Measurements from ENCODE around the gene HTR3C. TPM values are rescaled to one million over a fixed set of nuclear protein-coding genes. Genes with fewer than 3 reads are reported as not detected.

Gene HTR3C
- total RNA-seq, 4 donors from 2014 or later: 0.48 TPM; not detected in 3

DNA sequence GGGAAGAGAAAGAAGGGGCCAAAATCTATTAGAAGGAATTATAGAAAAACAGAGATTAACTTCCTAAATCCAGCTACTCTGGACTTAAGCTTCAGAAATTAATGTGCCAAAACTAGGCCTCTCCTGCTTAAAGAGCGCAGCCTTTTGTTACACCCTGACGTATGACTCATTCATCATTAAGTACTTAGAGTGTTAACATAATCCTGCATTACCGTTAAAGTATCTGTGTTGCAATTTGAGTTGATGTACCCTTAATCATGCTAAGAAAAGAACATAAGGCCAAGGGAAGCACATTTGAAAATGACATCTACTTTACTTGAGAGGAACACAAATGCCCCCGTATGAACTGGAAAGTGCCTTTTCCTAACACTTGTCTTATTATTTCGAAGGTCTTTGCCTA is 13.4 kb upstream of the HTR3C start:
- no peak overlapping the region for H3K27ac ChIP-seq
- in situ Hi-C loops (cut with MboI; ENCODE audit: low pct_ligation_motif_present in 1 of 4, low pct_unique_long_range_greater_than_20kb in 1 of 4, low sequenced_read_pairs in 3 of 4): no loop called here
- 65 to 73% methylated on average over 3 to 5 of the region's 5 CpGs for WGBS, 2 donors (ENCODE audit: low coverage in 1 of 2)
- peak in 1 of 3 donors; percentile 17 for TF ChIP-seq POLR2AphosphoS5 (IDR thresholded peaks at IDR 0.05)
- TF ChIP-seq, protein P1, sequence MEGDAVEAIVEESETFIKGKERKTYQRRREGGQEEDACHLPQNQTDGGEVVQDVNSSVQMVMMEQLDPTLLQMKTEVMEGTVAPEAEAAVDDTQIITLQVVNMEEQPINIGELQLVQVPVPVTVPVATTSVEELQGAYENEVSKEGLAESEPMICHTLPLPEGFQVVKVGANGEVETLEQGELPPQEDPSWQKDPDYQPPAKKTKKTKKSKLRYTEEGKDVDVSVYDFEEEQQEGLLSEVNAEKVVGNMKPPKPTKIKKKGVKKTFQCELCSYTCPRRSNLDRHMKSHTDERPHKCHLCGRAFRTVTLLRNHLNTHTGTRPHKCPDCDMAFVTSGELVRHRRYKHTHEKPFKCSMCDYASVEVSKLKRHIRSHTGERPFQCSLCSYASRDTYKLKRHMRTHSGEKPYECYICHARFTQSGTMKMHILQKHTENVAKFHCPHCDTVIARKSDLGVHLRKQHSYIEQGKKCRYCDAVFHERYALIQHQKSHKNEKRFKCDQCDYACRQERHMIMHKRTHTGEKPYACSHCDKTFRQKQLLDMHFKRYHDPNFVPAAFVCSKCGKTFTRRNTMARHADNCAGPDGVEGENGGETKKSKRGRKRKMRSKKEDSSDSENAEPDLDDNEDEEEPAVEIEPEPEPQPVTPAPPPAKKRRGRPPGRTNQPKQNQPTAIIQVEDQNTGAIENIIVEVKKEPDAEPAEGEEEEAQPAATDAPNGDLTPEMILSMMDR (IDR thresholded peaks at IDR 0.05): no peak
- TF ChIP-seq POLR2A (IDR thresholded peaks at IDR 0.05): no peak
- no peak for TF ChIP-seq EP300 (IDR thresholded peaks at IDR 0.05; ENCODE audit: low read depth)
- DNase-seq: no peak
- no peak overlapping the region for H3K4me3 ChIP-seq
- no peaks in the 10 kb centered on the region for H3K36me3 ChIP-seq
- H3K9me3 ChIP-seq: no peaks in the 10 kb centered on the region
- H3K27me3 ChIP-seq: no peaks in the 10 kb centered on the region
- no peaks in the 10 kb centered on the region for H3K4me1 ChIP-seq
- intact Hi-C loops (cut with DNase I; ENCODE audit: low total_unique reads): no loop called here

DNA sequence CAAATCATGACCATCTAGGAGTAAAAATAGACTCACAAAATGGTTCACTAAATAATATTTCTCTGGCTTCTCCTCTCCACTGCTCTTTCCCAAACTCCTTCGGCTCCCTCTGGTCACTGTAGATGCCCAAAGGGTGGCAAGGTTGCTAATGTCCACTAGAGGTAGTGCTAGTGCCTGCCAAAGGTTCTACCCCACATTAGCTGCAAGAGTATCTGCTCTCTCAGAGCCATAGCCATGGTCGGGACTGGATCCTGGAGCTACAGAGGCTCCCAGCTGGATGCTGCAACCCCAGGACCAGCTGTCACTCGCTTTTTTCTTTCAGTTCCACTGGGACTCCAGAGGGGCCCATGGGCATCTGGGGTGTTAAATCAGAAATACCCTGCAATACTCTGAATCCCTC is 12.8 kb upstream of the HTR3C start:
- Histone ChIP-seq H3K9me3 (no peaks in the 10 kb centered on the region), H3K4me1 (no peaks in the 10 kb centered on the region), H3K27ac (no peak overlapping the region), H3K4me3 (no peak overlapping the region), H3K36me3 (no peaks in the 10 kb centered on the region), H3K27me3 (no peaks in the 10 kb centered on the region)
- 40 to 48% methylated on average over 1 to 3 of the region's 3 CpGs for WGBS, 2 donors (ENCODE audit: low coverage in 1 of 2)
- TF ChIP-seq EP300 (IDR thresholded peaks at IDR 0.05; ENCODE audit: low read depth) (no peak), POLR2A (IDR thresholded peaks at IDR 0.05) (no peak), POLR2AphosphoS5 (IDR thresholded peaks at IDR 0.05) (no peak)
- TF ChIP-seq, protein P1 (IDR thresholded peaks at IDR 0.05): peak in 2 of 5 experiments; percentile 13 to 20
- intact Hi-C loops (cut with DNase I; ENCODE audit: low total_unique reads): no loop called here
- in situ Hi-C loops (cut with MboI; ENCODE audit: low pct_ligation_motif_present in 1 of 4, low pct_unique_long_range_greater_than_20kb in 1 of 4, low sequenced_read_pairs in 3 of 4): no loop called here
- no peak for DNase-seq

DNA sequence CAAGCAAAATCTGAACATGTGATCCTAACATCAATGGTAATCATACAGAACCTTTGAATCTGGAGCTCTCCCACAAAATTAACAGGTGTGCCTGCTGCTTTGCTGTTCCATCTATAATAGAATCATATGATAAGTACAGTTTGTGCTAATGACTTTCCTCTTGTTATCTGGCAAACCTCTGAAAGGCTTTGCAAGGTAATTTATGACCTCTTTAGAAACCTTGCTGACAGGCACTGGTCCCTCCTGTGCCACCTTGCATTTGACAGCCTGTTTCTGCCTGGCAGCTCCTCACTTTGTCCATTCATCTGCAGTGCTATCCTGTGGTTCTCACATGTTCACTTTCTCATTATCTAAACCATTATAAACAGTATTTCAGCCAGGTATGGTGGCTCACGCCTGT is 10.2 kb upstream of the HTR3C start:
- no peak for DNase-seq
- Histone ChIP-seq H3K27ac (no peak overlapping the region), H3K36me3 (no peaks in the 10 kb centered on the region), H3K9me3 (no peaks in the 10 kb centered on the region), H3K4me1 (no peaks in the 10 kb centered on the region), H3K27me3 (no peaks in the 10 kb centered on the region), H3K4me3 (no peak overlapping the region)
- TF ChIP-seq, protein P1 (IDR thresholded peaks at IDR 0.05): no peak
- TF ChIP-seq POLR2A (IDR thresholded peaks at IDR 0.05) (no peak), POLR2AphosphoS5 (IDR thresholded peaks at IDR 0.05) (no peak), EP300 (IDR thresholded peaks at IDR 0.05; ENCODE audit: low read depth) (no peak)
- intact Hi-C loops (cut with DNase I; ENCODE audit: low total_unique reads): no loop called here
- in situ Hi-C loops (cut with MboI; ENCODE audit: low pct_ligation_motif_present in 1 of 4, low pct_unique_long_range_greater_than_20kb in 1 of 4, low sequenced_read_pairs in 3 of 4): no loop called here
- WGBS, 2 donors (ENCODE audit: low coverage in 1 of 2): 100% methylated on average over 1 of the region's 1 CpG; no CpG with 5 or more reads in 1 of the 2 donors

DNA sequence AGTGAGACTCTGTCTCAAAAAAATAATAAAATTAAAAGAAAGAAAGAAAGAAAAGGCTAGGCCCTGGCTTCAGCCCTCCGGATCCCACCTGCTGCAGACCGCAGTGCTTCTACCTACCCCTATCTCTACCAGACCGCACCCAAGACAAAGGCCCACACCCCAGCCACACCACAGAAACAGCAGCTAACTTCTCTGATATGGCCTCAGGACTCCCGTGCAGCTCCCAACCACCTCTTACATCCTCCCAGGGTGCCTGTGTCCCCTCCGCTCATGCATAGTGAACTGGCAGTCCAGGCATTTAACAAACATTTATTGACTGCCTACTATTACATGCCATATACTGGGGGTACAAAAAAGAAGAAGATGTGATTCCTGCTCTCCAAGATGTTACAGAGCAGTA is 6.9 kb upstream of the HTR3C start:
- H3K27ac ChIP-seq: no peak overlapping the region
- no peaks in the 10 kb centered on the region for H3K36me3 ChIP-seq
- intact Hi-C loops (cut with DNase I; ENCODE audit: low total_unique reads) (no loop called here), in situ Hi-C loops (cut with MboI; ENCODE audit: low pct_ligation_motif_present in 1 of 4, low pct_unique_long_range_greater_than_20kb in 1 of 4, low sequenced_read_pairs in 3 of 4) (no loop called here)
- no peaks in the 10 kb centered on the region for H3K4me1 ChIP-seq
- TF ChIP-seq POLR2A (IDR thresholded peaks at IDR 0.05) (no peak), POLR2AphosphoS5 (IDR thresholded peaks at IDR 0.05) (no peak), EP300 (IDR thresholded peaks at IDR 0.05; ENCODE audit: low read depth) (no peak)
- TF ChIP-seq, protein P1 (IDR thresholded peaks at IDR 0.05): no peak
- DNase-seq: no peak
- 40 to 92% methylated on average over 1 to 5 of the region's 5 CpGs for WGBS, 2 donors (ENCODE audit: low coverage in 1 of 2)
- H3K4me3 ChIP-seq: no peak overlapping the region
- H3K9me3 ChIP-seq: no peaks in the 10 kb centered on the region
- no peaks in the 10 kb centered on the region for H3K27me3 ChIP-seq

Data from transverse colon (tissue), 4 donors.